Muscle of back (tissue), 10 donors: Measurements from ENCODE around the gene LIN52. TPM values are rescaled to one million over a fixed set of nuclear protein-coding genes. Genes with fewer than 3 reads are reported as not detected.

Experiments
- polyA plus RNA-seq, 10 donors: library from polyadenylated mRNA; unstranded; fragments of 120-200 nt; gene quantifications; one replicate each; pipeline ENCODE4 v1.2.1, GENCODE V29; 2013; ENCODE audit not compliant: insufficient read length in 10 of 10

The LIN52 gene
- polyA plus RNA-seq, 10 donors: 6.8 to 14.1 (median 10.7) TPM

Other genes with a start within 250 kb of the LIN52 start
- 10 to 100 TPM in 3 of 10 donors, 1 to 10 TPM in 7; 4.9 to 13.0 (median 7.7) TPM for gene PTGR2, start 233.1 kb upstream of the LIN52 start, polyA plus RNA-seq
- 10 to 100 TPM; 26.1 to 38.3 (median 32.8) TPM for gene ZNF410, start 198.1 kb upstream of the LIN52 start, polyA plus RNA-seq
- gene FAM161B, start 134.9 kb upstream of the LIN52 start, polyA plus RNA-seq: 10 to 100 TPM in 1 of 10 donors, 1 to 10 TPM in 9; 6.7 to 10.1 (median 8.4) TPM
- 10 to 100 TPM; 25.8 to 46.2 (median 42.6) TPM for gene COQ6, start 134.7 kb upstream of the LIN52 start, polyA plus RNA-seq
- 10 to 100 TPM; 11.1 to 18.1 (median 14.1) TPM for gene ENTPD5, start 65.7 kb upstream of the LIN52 start, polyA plus RNA-seq
- 10 to 100 TPM in 2 of 10 donors, 1 to 10 TPM in 8; 5.5 to 21.4 (median 8.4) TPM for gene BBOF1, start 65.6 kb upstream of the LIN52 start, polyA plus RNA-seq
- 10 to 100 TPM in 9 of 10 donors, 1 to 10 TPM in 1; 7.0 to 15.6 (median 14.0) TPM for gene ALDH6A1, start 503 bp upstream of the LIN52 start, polyA plus RNA-seq
- gene VSX2, start 154.5 kb downstream of the LIN52 start, polyA plus RNA-seq: under 1 TPM in 1 of 10 donors, not detected in 9; 0.04 TPM
- gene ABCD4, start 218.0 kb downstream of the LIN52 start, polyA plus RNA-seq: 10 to 100 TPM; 37.2 to 81.8 (median 53.8) TPM